ENCODE data around the gene LTBP1.

DNA sequence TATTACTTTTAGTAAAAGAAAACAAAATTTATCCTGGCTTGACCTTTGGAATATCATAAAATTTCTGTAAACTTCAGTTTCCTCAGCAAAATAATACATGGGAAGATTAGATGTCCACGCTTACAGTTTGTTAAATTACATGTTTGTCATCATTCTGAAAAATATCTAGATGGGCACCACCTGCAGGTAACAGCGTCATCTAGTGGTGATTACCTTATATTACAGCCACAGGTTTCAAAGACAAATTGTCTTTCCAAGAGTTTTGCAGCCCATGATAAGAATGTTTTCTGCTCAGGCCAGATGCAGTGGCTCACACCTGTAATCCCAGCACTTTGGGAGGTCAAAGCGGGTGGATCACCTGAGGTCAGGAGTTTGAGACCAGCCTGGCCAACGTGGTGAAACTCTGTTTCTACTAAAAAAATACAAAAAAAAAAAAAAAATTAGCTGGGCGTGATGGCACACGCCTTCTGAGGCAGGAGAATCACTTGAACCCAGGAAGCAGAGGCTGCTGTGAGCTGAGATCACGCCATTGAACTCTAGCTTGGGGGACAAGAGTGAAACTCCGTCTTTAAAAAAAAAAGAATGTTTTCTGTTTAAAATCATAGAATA lies 433.4 kb downstream of the LTBP1 start:
- TF ChIP-seq CTCF (IDR thresholded peaks at IDR 0.05) (peak in 1 of 2 donors; percentile 10), EP300 (IDR thresholded peaks at IDR 0.05) (no peak)

Measured in suprapubic skin (tissue), 3 donors.